NCI-H82 (cell line): ENCODE measurements around the gene UNC93B1.
"Not testable (repeated sequence)": the region's sequence is repeated elsewhere in the genome, so short reads cannot be mapped to it uniquely, and the experiment has no call there.

ENCODE experiments used
- DNase-seq: peaks from one replicate; lab custom pipeline; 2025; lab: John Stamatoyannopoulos, UW

The UNC93B1 gene

DNA sequence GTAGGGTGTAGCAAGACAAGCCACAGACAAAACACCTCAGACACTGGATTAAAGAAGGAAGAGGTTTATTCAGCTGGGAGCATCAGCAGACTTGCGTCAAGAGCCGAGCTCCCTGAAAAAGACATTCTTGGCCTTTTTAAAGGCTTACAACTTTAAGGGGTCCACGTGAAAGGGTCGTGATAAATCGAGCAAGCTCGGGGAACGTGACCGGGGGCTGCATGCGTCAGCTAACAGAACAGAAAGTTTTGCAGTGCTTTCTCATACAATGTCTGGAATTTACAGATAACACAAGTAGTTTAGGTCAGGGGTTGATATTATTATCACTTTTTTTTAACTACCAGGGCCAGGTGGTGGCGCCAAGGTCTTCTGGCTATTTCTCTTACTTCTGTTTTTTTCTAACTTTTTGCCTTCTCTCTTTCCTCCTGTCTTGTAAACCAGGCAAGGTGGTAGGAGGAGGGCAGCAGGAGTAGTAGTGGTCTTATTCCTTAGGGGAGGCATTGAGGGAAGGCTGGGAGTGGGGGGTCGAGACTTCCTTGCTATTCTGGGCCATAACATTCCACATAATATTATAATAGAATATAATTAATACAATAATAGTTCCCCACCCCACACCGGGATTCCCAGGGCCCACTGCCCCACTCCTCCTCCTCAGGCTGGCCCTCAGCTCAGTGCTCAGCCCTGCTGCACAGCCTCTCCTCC, 5.6 kb upstream of the UNC93B1 start:
- DNase-seq, result no peak

GRCh38 chr11:68008381-68009337, 4.8 kb upstream of the UNC93B1 start:
- DNase-seq, result no peak

DNA sequence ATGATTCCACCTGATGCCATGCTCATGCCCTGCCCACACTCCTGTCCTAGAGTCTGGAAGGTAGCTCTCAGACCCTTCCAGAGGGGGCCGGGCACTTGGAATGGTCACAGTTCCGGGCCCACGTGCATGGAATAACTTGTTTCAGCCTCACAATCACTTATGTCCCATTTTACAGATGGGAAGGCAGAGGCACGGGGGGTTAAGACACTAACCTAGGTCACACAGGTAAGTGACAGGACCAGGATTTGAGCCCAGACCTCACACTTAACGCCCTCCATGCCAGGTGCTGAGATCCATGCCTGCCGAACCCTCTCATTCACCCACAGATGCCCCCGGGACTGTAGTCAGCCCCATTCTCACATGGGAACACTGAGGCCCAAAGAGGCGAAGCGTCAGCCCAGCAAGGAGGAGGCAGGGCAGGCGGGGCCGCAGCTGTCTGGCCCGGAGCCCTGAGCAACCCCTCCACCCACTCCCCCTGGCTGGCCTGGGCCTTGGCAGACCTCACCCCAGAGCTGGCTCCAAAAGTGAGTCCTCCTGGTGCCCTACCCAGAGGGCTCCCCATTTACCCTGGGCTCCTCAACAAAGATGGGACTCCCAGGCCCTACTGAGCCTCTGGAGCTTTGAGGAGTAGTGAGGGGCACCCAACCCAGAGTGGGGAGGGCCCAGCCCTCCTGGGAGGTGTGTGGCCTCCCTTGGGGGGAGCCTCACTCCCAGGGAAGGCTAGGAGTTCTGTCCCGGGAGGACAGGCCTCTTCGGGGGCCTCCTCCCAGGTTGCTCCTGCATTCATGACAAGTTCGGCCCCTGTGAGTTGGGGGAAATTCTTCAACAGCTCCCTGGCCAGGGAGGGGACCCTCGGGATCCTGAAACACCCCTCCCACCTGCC, 3.8 kb upstream of the UNC93B1 start:
- no peak for DNase-seq

GRCh38 chr11:68006606-68007166, 2.8 kb upstream of the UNC93B1 start:
- no peak for DNase-seq

GRCh38 chr11:68004551-68005335, 846 bp upstream of the UNC93B1 start:
- no peak for DNase-seq

- DNase-seq, result no peak
Measured at GRCh38 chr11:68002938-68003845, 705 bp downstream of the UNC93B1 start.

GRCh38 chr11:68002575-68002937, 1.3 kb downstream of the UNC93B1 start:
- no peak for DNase-seq

- no peak for DNase-seq
Measured at GRCh38 chr11:67999704-68000103, 4.2 kb downstream of the UNC93B1 start.

DNA sequence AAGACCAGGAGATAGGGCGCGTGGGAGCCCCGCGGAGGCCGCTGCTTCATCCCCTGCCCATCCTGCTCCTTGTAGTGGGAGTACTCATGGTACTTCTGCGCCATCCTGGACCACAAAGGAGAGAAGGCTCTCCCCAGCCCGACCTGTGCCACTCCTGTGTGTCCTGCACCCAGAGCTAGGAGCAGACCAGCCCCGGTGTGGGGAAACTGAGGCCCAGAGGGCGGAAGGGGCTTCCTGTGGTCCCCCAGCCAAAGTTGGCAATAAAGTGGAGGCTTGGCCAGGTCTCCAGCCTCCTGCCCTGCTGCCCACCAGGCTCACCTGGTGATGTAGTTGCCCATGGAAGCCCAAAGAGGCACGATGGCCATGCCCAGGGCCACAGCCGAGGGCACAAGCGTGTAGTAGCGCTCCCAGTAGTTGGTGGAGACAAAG, 4.7 kb downstream of the UNC93B1 start:
- DNase-seq, result no peak

GRCh38 chr11:67998150-67999045, 5.5 kb downstream of the UNC93B1 start:
- DNase-seq, result no peak

DNA sequence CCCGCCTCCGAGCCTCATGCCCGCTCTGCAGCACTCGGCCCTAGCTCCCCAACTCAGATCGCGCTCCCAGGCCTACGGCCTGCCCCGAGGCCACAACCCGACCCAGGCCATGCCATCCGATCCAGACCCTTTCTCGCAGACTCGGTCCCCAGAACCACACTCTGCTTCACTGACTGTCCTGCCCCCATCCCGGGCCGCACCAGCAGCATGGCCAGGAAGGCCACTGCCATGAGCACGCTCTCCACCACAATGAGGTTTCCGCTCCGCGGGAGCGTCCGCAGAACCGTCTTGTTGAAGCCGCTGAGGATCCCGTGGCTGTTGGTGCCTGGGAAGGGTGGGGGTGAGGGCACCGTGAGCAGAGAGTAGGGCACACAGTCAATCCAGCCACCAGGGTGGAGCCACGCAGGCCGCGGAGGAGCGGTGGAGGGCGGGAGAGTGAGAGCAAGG, 6.4 kb downstream of the UNC93B1 start:
- no peak for DNase-seq

- DNase-seq, result peak; percentile 72
Measured at GRCh38 chr11:67996622-67997474, 7.0 kb downstream of the UNC93B1 start.

GRCh38 chr11:67996051-67996450, 7.8 kb downstream of the UNC93B1 start:
- no peak for DNase-seq

DNA sequence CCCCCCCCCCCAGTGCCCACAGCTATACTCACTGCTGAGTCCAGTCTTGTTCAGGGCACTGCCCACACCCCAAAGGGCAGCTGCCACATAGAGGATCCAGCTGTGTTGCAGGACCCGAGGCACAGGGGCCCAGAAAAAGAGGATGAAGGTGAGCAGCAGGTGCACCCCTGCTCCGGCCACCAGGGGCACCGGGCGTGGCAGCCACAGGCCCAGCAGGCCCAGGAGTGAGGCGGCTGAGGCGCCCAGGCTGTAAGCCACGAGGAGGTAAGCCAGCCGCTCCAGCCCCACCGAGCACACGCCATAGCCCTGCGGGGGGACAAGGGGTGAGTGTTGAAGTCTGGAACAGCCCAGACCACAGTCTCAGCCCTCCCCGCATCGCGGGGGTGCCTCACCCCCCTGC, 8.3 kb downstream of the UNC93B1 start:
- DNase-seq, result not testable (repeated sequence)

DNA sequence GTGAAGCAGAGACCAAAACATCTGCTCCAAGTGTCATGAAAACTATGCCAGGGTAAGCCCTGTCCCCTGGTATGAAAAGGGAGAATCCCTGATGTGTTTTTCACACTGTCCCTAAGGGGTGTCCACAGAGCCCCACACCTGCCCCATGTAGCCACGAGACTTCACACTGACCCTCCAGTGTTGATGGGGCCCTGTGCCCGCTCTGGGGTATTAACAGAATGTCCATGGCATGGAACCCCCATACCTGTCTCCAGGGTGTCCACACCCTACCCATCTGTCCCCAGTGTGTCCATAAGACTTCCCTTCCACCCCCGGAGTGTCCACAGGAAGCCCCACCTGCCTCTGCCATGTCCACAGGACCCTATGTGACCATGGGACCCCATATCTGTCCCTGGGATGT, 8.8 kb downstream of the UNC93B1 start:
- DNase-seq, result not testable (repeated sequence)

DNA sequence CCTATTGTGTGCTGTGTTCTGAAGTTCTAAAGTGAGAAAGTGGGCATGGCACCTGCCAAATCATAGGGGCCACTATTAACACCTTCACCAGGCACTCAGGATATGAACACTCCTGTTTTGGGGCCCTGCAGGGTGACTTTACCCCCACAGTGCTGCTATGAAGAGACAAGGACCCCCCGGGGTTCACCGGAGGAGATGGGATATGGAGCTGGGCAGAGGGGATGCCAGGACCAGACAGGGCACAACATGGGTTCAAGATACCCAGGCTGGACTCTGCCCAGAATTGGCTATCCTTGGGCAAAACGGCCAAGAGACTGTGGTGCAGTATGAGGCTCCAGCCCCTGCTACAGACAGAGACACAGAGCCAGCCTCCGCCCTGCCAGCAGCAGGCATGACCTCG, 9.5 kb downstream of the UNC93B1 start:
- DNase-seq, result not testable (repeated sequence)

- peak; percentile 57 for DNase-seq
Measured at GRCh38 chr11:67993821-67994220, 10.1 kb downstream of the UNC93B1 start.
